ENCODE measurements around the gene USP43.

DNA sequence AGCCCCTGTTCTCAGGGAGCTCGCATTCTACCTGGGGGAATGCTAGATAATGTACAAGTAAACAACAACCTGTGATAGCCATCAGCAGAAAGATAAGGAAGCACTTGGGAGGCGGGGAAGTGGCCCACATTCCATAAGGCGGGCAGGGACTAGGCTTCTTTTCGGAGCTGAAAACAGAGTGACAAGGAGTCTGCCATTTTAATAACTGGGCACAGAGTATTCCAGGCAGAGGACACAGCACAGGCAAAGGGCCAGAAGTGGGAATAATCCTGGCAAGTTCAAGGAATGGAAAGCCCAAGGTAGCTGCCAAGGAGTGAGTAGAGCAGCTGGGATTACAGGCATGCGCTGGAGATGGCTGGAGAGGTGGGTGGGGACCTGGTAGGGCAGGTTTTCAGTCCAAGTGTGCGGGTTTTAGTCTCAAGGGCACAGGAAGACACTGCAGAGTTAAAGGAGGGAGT is 24.3 kb downstream of the USP43 start:
- TF ChIP-seq TARDBP (IDR thresholded peaks at IDR 0.05; ENCODE audit: borderline replicate concordance) (no peak), ETV6 (conservative IDR thresholded peaks at IDR 0.05 in 1 of 2, IDR thresholded peaks at IDR 0.05 in 1 of 2; ENCODE audit: borderline replicate concordance in 1 of 2, low read depth in 1 of 2) (no peak), FOXK2 (IDR thresholded peaks at IDR 0.05) (no peak), RBBP5 (conservative IDR thresholded peaks at IDR 0.05) (no peak), SRF (IDR thresholded peaks at IDR 0.05; ENCODE audit: low read depth in 2 of 2, low read length in 2 of 2) (no peak)
- TF ChIP-seq, protein P1, sequence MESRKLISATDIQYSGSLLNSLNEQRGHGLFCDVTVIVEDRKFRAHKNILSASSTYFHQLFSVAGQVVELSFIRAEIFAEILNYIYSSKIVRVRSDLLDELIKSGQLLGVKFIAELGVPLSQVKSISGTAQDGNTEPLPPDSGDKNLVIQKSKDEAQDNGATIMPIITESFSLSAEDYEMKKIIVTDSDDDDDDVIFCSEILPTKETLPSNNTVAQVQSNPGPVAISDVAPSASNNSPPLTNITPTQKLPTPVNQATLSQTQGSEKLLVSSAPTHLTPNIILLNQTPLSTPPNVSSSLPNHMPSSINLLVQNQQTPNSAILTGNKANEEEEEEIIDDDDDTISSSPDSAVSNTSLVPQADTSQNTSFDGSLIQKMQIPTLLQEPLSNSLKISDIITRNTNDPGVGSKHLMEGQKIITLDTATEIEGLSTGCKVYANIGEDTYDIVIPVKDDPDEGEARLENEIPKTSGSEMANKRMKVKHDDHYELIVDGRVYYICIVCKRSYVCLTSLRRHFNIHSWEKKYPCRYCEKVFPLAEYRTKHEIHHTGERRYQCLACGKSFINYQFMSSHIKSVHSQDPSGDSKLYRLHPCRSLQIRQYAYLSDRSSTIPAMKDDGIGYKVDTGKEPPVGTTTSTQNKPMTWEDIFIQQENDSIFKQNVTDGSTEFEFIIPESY (IDR thresholded peaks at IDR 0.05), result no peak
- TF ChIP-seq, protein P2, sequence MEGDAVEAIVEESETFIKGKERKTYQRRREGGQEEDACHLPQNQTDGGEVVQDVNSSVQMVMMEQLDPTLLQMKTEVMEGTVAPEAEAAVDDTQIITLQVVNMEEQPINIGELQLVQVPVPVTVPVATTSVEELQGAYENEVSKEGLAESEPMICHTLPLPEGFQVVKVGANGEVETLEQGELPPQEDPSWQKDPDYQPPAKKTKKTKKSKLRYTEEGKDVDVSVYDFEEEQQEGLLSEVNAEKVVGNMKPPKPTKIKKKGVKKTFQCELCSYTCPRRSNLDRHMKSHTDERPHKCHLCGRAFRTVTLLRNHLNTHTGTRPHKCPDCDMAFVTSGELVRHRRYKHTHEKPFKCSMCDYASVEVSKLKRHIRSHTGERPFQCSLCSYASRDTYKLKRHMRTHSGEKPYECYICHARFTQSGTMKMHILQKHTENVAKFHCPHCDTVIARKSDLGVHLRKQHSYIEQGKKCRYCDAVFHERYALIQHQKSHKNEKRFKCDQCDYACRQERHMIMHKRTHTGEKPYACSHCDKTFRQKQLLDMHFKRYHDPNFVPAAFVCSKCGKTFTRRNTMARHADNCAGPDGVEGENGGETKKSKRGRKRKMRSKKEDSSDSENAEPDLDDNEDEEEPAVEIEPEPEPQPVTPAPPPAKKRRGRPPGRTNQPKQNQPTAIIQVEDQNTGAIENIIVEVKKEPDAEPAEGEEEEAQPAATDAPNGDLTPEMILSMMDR (IDR thresholded peaks at IDR 0.05 in 2 of 3, conservative IDR thresholded peaks at IDR 0.05 in 1 of 3; ENCODE audit: control insufficient read depth in 2 of 3, extremely low read depth in 1 of 3, insufficient read depth in 1 of 3, low read depth in 3 of 3, low read length in 3 of 3), result no peak
